DOHH2 (cell line): ENCODE data around the gene CPNE6.

Experiments used
- H3F3A ChIP-seq: fragments of 200-600 bp; sonication (generic), shearing (Covaris generic); 2 replicates; pipeline ENCODE4 v1.6.0; 2016; ENCODE audit warnings: antibody characterized with exemption, mild to moderate bottlenecking; ENCODE audit not compliant: control insufficient read depth, insufficient read depth
- H3K27ac ChIP-seq: fragments of 200-600 bp; sonication (generic); 2 replicates; pipeline ENCODE4 v1.5.1; 2014; ENCODE audit warnings: low read depth, mild to moderate bottlenecking, low read length, moderate library complexity
- H3K27me3 ChIP-seq: fragments of 200-600 bp; sonication (generic); 2 replicates; pipeline ENCODE4 v1.6.1; 2014; ENCODE audit warnings: mild to moderate bottlenecking, low read length, mixed read lengths; ENCODE audit not compliant: control insufficient read depth
- H3K36me3 ChIP-seq: fragments of 200-600 bp; sonication (generic); 2 replicates; pipeline ENCODE4 v1.6.1; 2014; ENCODE audit warnings: mild to moderate bottlenecking, low read length, moderate library complexity, mixed read lengths; ENCODE audit not compliant: control insufficient read depth
- H3K4me1 ChIP-seq: fragments of 200-600 bp; sonication (generic); 2 replicates; pipeline ENCODE4 v1.6.1; 2014; ENCODE audit warnings: mild to moderate bottlenecking, low read length, mixed read lengths; ENCODE audit not compliant: control insufficient read depth
- H3K4me2 ChIP-seq: fragments of 200-600 bp; sonication (generic); 2 replicates; pipeline ENCODE4 v1.6.0; 2014; ENCODE audit warnings: mild to moderate bottlenecking, low read length, moderate library complexity
- H3K4me3 ChIP-seq: fragments of 200-600 bp; sonication (generic); 2 replicates; pipeline ENCODE4 v1.5.1; 2014; ENCODE audit warnings: mild to moderate bottlenecking, low read length, mixed read lengths
- H3K79me2 ChIP-seq: fragments of 200-600 bp; sonication (generic); 2 replicates; pipeline ENCODE4 v1.6.1; 2014; ENCODE audit warnings: mild to moderate bottlenecking, low read length, mixed read lengths; ENCODE audit not compliant: control insufficient read depth
- H3K9me2 ChIP-seq: fragments of 200-600 bp; sonication (generic); replicated peaks from 2 replicates; pipeline ENCODE4 v1.6.1; 2014; ENCODE audit warnings: mild to moderate bottlenecking, low read length, mixed read lengths; ENCODE audit not compliant: control insufficient read depth
- H3K9me3 ChIP-seq: fragments of 200-600 bp; sonication (generic); 2 replicates; pipeline ENCODE4 v1.6.1; 2014; ENCODE audit warnings: antibody characterized with exemption, low read length, mixed read lengths; ENCODE audit not compliant: control insufficient read depth, insufficient read depth
- H4K20me1 ChIP-seq: fragments of 200-600 bp; sonication (generic); 2 replicates; pipeline ENCODE4 v1.6.0; 2014; ENCODE audit warnings: low read depth, mild to moderate bottlenecking, antibody characterized with exemption, low read length, moderate library complexity; ENCODE audit not compliant: control insufficient read depth, insufficient read depth
- CTCF ChIP-seq: fragments of 200-600 bp; sonication (generic); IDR thresholded peaks from one replicate; pipeline ENCODE4 v1.5.1; 2014; ENCODE audit warnings: antibody characterized with exemption, mild to moderate bottlenecking, low read depth, low read length; ENCODE audit not compliant: poor library complexity, severe bottlenecking
- EZH2phosphoT487 ChIP-seq: fragments of 200-600 bp; sonication (generic); IDR thresholded peaks from 2 replicates; pipeline ENCODE4 v1.6.1; 2017; ENCODE audit warnings: borderline replicate concordance, mild to moderate bottlenecking, antibody characterized with exemption, low read length, moderate library complexity, mixed read lengths

CPNE6 gene

GRCh38 chr14:24062216-24062980 is 9.0 kb upstream of the CPNE6 start:
- no peaks in the 10 kb centered on the region for H3K27me3 ChIP-seq
- no peaks in the 10 kb centered on the region for H3K9me3 ChIP-seq
- no peak overlapping the region for H3K4me2 ChIP-seq
- H3K4me1 ChIP-seq = no peaks in the 10 kb centered on the region
- no peaks in the 10 kb centered on the region for H3F3A ChIP-seq
- H3K79me2 ChIP-seq = no peaks in the 10 kb centered on the region
- no peak for TF ChIP-seq EZH2phosphoT487
- TF ChIP-seq CTCF = no peak
- no peak overlapping the region for H3K27ac ChIP-seq
- no peaks in the 10 kb centered on the region for H3K36me3 ChIP-seq
- H4K20me1 ChIP-seq = no peaks in the 10 kb centered on the region
- H3K4me3 ChIP-seq = no peak overlapping the region
- no peaks in the 10 kb centered on the region for H3K9me2 ChIP-seq

GRCh38 chr14:24063263-24063836 is 8.0 kb upstream of the CPNE6 start:
- Histone ChIP-seq H3K27me3 (no peaks in the 10 kb centered on the region), H3K27ac (no peak overlapping the region), H3K4me2 (no peak overlapping the region), H3F3A (no peaks in the 10 kb centered on the region), H3K4me1 (no peaks in the 10 kb centered on the region), H3K9me3 (no peaks in the 10 kb centered on the region), H3K4me3 (no peak overlapping the region), H3K9me2 (no peaks in the 10 kb centered on the region), H3K36me3 (no peaks in the 10 kb centered on the region), H4K20me1 (no peaks in the 10 kb centered on the region), H3K79me2 (no peaks in the 10 kb centered on the region)
- no peak for TF ChIP-seq CTCF
- TF ChIP-seq EZH2phosphoT487 = no peak

DNA sequence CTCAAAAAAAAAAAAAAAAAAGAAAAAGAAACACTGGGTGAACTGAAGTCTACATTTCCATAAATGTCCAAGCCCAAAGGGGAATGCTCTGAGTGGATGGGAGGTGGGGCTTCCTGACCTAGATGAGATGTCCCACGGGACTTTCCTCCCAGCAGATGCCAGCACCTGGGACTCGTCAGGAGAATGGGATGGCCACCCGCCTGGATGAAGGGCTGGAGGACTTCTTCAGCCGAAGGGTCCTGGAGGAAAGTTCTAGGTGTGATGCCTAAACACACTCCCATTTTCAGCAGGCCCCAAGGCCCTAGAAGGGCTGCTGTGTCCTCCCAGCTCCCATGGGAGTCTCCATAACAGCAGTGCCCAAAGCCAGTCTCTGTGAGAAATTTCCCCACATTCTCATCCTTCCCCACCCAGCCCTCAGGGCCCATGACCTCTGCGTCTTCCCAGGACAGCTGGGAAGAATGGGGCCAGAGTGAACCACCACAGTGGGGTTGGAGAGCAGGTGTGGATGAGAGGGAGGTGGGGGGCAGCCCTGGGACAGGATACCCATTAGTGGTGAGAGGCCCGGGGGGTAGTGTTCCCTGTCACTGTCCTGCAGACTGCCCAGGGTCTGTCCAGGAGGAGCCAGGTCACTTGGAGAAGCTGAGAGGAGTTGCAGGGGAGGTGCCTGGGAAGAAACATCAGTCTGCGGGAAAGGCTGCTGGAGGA is 7.1 kb upstream of the CPNE6 start:
- TF ChIP-seq CTCF (no peak), EZH2phosphoT487 (no peak)
- H3K4me3 ChIP-seq = no peak overlapping the region
- no peaks in the 10 kb centered on the region for H3F3A ChIP-seq
- no peaks in the 10 kb centered on the region for H3K9me2 ChIP-seq
- H3K4me1 ChIP-seq = no peaks in the 10 kb centered on the region
- H3K27me3 ChIP-seq = no peaks in the 10 kb centered on the region
- no peaks in the 10 kb centered on the region for H3K9me3 ChIP-seq
- H3K79me2 ChIP-seq = no peaks in the 10 kb centered on the region
- H3K36me3 ChIP-seq = no peaks in the 10 kb centered on the region
- no peak overlapping the region for H3K27ac ChIP-seq
- H4K20me1 ChIP-seq = no peaks in the 10 kb centered on the region
- no peak overlapping the region for H3K4me2 ChIP-seq
